ENCODE results near the gene PLP2. TPM values are rescaled to one million over a fixed set of nuclear protein-coding genes. Genes with fewer than 3 reads are reported as not detected.

PLP2 gene
- total and polyA plus RNA-seq, 2 experiments from 2014 or later: 27.5 to 110 TPM

DNA sequence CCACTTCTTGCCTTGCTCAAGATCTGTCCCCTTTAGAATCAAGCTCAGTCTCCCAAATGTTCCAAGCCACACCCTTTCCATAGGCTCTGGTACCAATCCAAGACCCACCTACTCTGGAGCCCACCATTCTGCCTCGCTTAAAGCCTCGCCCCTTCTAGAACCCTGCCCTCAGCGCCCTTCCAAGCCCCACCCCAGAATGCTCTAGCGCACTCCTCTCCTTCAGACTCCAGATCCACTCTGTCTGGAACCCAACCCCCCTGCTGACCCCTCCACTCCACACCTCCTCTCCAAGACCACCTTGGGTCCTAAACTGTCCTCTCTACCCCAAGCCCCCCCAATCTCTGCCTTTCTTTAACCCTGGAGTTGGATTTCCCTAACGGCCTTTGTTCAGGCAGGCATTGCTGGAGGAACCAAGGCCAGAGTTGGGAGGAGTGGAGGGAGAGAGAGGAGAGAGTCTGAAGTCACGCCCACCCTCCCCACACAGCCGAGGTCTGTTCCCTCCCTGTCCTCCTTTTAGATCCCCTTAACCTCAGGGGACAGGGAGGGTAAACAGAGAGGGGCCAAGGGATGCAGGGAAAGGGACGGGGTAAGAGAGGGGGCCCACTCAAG is 16.9 kb downstream of the PLP2 start:
- Histone ChIP-seq H3K4me3 (no peak overlapping the region), H3K4me2 (no peak overlapping the region), H2AFZ (no peak overlapping the region), H3K27ac (no peak overlapping the region), H3K79me2 (no peaks in the 10 kb centered on the region), H3K9me3 (ENCODE audit: low read depth) (no peaks in the 10 kb centered on the region), H3K9me2 (replicated peaks; ENCODE audit: insufficient read depth) (no peaks in the 10 kb centered on the region), H4K20me1 (ENCODE audit: insufficient read depth, poor library complexity, severe bottlenecking) (no peaks in the 10 kb centered on the region), H3K27me3 (no peaks in the 10 kb centered on the region), H3K4me1 (ENCODE audit: insufficient read depth) (no peaks in the 10 kb centered on the region), H3K36me3 (replicated peaks; ENCODE audit: insufficient read depth, low read depth) (no peaks in the 10 kb centered on the region)
- TF ChIP-seq EZH2phosphoT487 (IDR thresholded peaks at IDR 0.05; ENCODE audit: low read depth, severe bottlenecking, unreplicated experiment): no peak
- TF ChIP-seq, protein P1, sequence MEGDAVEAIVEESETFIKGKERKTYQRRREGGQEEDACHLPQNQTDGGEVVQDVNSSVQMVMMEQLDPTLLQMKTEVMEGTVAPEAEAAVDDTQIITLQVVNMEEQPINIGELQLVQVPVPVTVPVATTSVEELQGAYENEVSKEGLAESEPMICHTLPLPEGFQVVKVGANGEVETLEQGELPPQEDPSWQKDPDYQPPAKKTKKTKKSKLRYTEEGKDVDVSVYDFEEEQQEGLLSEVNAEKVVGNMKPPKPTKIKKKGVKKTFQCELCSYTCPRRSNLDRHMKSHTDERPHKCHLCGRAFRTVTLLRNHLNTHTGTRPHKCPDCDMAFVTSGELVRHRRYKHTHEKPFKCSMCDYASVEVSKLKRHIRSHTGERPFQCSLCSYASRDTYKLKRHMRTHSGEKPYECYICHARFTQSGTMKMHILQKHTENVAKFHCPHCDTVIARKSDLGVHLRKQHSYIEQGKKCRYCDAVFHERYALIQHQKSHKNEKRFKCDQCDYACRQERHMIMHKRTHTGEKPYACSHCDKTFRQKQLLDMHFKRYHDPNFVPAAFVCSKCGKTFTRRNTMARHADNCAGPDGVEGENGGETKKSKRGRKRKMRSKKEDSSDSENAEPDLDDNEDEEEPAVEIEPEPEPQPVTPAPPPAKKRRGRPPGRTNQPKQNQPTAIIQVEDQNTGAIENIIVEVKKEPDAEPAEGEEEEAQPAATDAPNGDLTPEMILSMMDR (IDR thresholded peaks at IDR 0.05; ENCODE audit: poor library complexity): no peak
- TF ChIP-seq EZH2 (IDR thresholded peaks at IDR 0.05; ENCODE audit: borderline replicate concordance): no peak
- 75% methylated on average over 7 of the region's 8 CpGs for WGBS (ENCODE audit: low lambda C conversion rate, missing lambda C conversion rate)
- no peak for DNase-seq (ENCODE audit: low spot score)

DNA sequence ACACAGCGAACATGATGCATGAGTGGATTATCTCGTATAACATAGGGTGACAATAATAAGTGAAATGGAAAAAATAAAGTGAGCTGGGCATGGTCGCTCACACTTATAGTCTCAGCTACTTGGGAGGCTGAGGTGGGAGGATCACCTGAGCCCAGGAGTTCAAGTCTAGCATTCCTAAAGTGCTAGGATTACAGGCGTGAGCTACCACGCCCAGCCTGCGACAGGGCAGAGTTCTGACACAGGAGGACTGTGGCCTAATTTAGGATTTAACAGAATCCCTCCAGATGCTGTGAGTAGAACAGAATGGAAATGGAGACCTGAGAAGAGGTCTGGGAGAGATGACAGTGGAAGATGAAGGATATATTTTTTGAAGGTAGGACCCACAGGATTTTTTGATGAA is 17.9 kb downstream of the PLP2 start:
- Histone ChIP-seq H3K27ac (peak overlapping the region; percentile 84), H3K36me3 (replicated peaks; ENCODE audit: insufficient read depth, low read depth) (no peaks in the 10 kb centered on the region), H3K4me2 (peak overlapping the region; percentile 71), H3K9me3 (ENCODE audit: low read depth) (no peaks in the 10 kb centered on the region), H3K79me2 (no peaks in the 10 kb centered on the region), H3K9me2 (replicated peaks; ENCODE audit: insufficient read depth) (no peaks in the 10 kb centered on the region), H2AFZ (no peak overlapping the region), H3K4me3 (no peak overlapping the region), H4K20me1 (ENCODE audit: insufficient read depth, poor library complexity, severe bottlenecking) (no peaks in the 10 kb centered on the region), H3K4me1 (ENCODE audit: insufficient read depth) (no peaks in the 10 kb centered on the region), H3K27me3 (no peaks in the 10 kb centered on the region)
- 79% methylated on average over 6 of the region's 6 CpGs for WGBS (ENCODE audit: low lambda C conversion rate, missing lambda C conversion rate)
- TF ChIP-seq, protein P1 (IDR thresholded peaks at IDR 0.05; ENCODE audit: poor library complexity): no peak
- TF ChIP-seq EZH2 (IDR thresholded peaks at IDR 0.05; ENCODE audit: borderline replicate concordance): no peak
- TF ChIP-seq EZH2phosphoT487 (IDR thresholded peaks at IDR 0.05; ENCODE audit: low read depth, severe bottlenecking, unreplicated experiment): no peak
- DNase-seq (ENCODE audit: low spot score): no peak

DNA sequence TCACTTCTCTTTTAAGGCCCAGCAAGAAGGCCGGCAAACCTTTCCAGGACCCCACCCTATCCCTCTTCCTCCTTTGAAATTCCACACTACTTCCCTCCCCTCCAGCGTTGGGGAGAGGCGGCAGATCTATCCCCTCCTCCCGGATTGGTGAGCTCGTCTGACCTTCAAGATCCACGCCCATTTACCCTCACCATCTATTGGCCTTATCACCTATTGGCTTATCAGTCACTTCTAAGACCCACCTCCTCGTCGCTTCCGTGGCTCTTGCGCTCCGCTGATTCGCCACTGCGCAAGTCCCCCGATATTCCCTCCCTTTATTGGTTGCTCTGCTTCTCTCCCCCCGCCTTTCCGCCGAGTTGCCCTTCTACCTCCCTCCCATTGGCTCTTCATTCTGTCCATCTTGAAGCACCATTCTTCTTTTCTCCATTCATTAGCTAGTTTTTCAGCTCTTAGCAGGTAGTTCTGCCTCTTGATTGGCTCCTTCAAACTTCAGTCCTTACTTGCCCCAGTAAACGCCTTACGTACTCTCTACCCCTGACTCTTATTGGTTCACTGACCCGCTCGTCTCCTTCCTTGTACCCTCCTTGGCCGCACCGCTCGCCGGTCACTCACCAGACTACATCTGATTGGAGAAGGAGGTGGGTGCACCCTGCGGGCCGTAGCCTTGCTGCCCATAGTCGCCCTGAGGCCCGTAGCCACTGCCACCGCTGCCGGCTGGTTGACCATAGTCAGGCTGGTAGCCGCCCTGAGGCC is 19.3 kb downstream of the PLP2 start:
- WGBS (ENCODE audit: low lambda C conversion rate, missing lambda C conversion rate): 54% methylated on average over 31 of the region's 32 CpGs
- peak; percentile 95 for DNase-seq (ENCODE audit: low spot score)
- peak overlapping the region; percentile 64 for H3K4me3 ChIP-seq
- H2AFZ ChIP-seq: no peak overlapping the region
- H3K4me1 ChIP-seq (ENCODE audit: insufficient read depth): no peaks in the 10 kb centered on the region
- H3K9me3 ChIP-seq (ENCODE audit: low read depth): no peaks in the 10 kb centered on the region
- no peaks in the 10 kb centered on the region for H3K79me2 ChIP-seq
- no peaks in the 10 kb centered on the region for H3K9me2 ChIP-seq (replicated peaks; ENCODE audit: insufficient read depth)
- H3K4me2 ChIP-seq: peak overlapping the region; percentile 80
- H4K20me1 ChIP-seq (ENCODE audit: insufficient read depth, poor library complexity, severe bottlenecking): no peaks in the 10 kb centered on the region
- H3K27me3 ChIP-seq: no peaks in the 10 kb centered on the region
- peak overlapping the region; percentile 84 for H3K27ac ChIP-seq
- no peaks in the 10 kb centered on the region for H3K36me3 ChIP-seq (replicated peaks; ENCODE audit: insufficient read depth, low read depth)
- TF ChIP-seq EZH2 (IDR thresholded peaks at IDR 0.05; ENCODE audit: borderline replicate concordance): no peak

DNA sequence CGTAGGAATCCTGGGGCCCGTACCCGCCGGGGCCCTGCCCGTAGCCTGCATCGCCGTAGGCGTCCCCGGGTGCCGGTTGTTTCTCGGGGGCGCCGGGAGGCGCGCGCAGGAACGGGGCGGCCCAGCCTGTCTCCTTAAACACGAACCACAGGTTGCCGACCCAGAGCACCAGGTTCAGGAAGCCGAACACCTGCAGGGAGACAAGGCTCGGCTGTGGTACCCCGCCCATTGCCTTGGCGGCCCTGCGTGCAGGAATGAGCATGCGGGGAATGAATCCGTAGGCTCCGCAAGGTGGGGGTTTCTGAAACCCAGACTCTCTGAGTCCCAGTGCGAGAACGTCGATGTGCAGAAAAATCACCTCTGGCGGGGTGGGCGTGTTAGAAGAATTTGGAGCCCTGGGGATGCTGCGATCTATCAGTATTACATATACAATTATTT is 19.9 kb downstream of the PLP2 start:
- no peaks in the 10 kb centered on the region for H3K27me3 ChIP-seq
- no peaks in the 10 kb centered on the region for H3K79me2 ChIP-seq
- WGBS (ENCODE audit: low lambda C conversion rate, missing lambda C conversion rate): 57% methylated on average over 34 of the region's 34 CpGs
- H3K9me2 ChIP-seq (replicated peaks; ENCODE audit: insufficient read depth): no peaks in the 10 kb centered on the region
- DNase-seq (ENCODE audit: low spot score): no peak
- no peaks in the 10 kb centered on the region for H4K20me1 ChIP-seq (ENCODE audit: insufficient read depth, poor library complexity, severe bottlenecking)
- H3K4me3 ChIP-seq: peak overlapping the region; percentile 64
- no peaks in the 10 kb centered on the region for H3K4me1 ChIP-seq (ENCODE audit: insufficient read depth)
- H3K27ac ChIP-seq: peak overlapping the region; percentile 81
- TF ChIP-seq EZH2phosphoT487 (IDR thresholded peaks at IDR 0.05; ENCODE audit: low read depth, severe bottlenecking, unreplicated experiment): no peak
- TF ChIP-seq, protein P1 (IDR thresholded peaks at IDR 0.05; ENCODE audit: poor library complexity): no peak
- TF ChIP-seq EZH2 (IDR thresholded peaks at IDR 0.05; ENCODE audit: borderline replicate concordance): no peak
- H3K4me2 ChIP-seq: peak overlapping the region; percentile 80
- H3K9me3 ChIP-seq (ENCODE audit: low read depth): no peaks in the 10 kb centered on the region
- H3K36me3 ChIP-seq (replicated peaks; ENCODE audit: insufficient read depth, low read depth): no peaks in the 10 kb centered on the region
- H2AFZ ChIP-seq: no peak overlapping the region
